BJ (cell line): ENCODE measurements around the gene FMO5. TPM values are rescaled to one million over a fixed set of nuclear protein-coding genes. Genes with fewer than 3 reads are reported as not detected.
"Not testable (repeated sequence)": the region's sequence is repeated elsewhere in the genome, so short reads cannot be mapped to it uniquely, and the experiment has no call there.

Experiments
- CTCF ChIA-PET: fragments of 350-600 bp; formaldehyde crosslinking; extraction: SDS; loops from one replicate; lab custom pipeline; 2021; ENCODE audit warnings: antibody characterized with exemption, inconsistent platforms; lab: Yijun Ruan, JAX
- POLR2A ChIA-PET: fragments of 300-600 bp; sonication (Branson Sonifier 250); formaldehyde crosslinking; extraction: SDS; loops from one replicate; lab custom pipeline; 2021; ENCODE audit warnings: antibody characterized with exemption; lab: Charles Lee
- DNase-seq: peaks from one replicate; pipeline ENCODE4 v3.0.0-alpha.2; 2011; ENCODE audit warnings: low read depth
- H3K27me3 ChIP-seq: 2 replicates; pipeline ENCODE4 v1.6.0; 2011; ENCODE audit warnings: low read length; ENCODE audit not compliant: control insufficient read depth, insufficient read depth
- H3K36me3 ChIP-seq: 2 replicates; pipeline ENCODE4 v1.5.1; 2011; ENCODE audit warnings: low read length; ENCODE audit not compliant: control insufficient read depth, insufficient read depth
- H3K4me3 ChIP-seq: 2 replicates; pipeline ENCODE4 v1.5.1; 2011; ENCODE audit warnings: low read depth, mild to moderate bottlenecking, control low read depth, low read length
- polyA plus RNA-seq: library from polyadenylated mRNA; depleted of rRNA; stranded (reverse); fragments of >200 nt; gene quantifications from 2 replicates; pipeline ENCODE4 v1.2.3, GENCODE V29; 2011
- TF ChIP-seq, protein P1 (sequence below): IDR thresholded peaks from 2 replicates; pipeline ENCODE4 v1.5.1; 2011; ENCODE audit warnings: low read depth, mild to moderate bottlenecking, control low read depth, inconsistent platforms, low read length, moderate library complexity; ENCODE audit not compliant: insufficient read depth

The FMO5 gene
- polyA plus RNA-seq, 1 experiment: 0.39 TPM

GRCh38 chr1:147243841-147244240 lies 18.7 kb upstream of the FMO5 start:
- no peaks in the 10 kb centered on the region for H3K27me3 ChIP-seq
- H3K36me3 ChIP-seq: no peaks in the 10 kb centered on the region
- peak overlapping the region; percentile 96 for H3K4me3 ChIP-seq
- no peak for DNase-seq
- TF ChIP-seq, protein P1, sequence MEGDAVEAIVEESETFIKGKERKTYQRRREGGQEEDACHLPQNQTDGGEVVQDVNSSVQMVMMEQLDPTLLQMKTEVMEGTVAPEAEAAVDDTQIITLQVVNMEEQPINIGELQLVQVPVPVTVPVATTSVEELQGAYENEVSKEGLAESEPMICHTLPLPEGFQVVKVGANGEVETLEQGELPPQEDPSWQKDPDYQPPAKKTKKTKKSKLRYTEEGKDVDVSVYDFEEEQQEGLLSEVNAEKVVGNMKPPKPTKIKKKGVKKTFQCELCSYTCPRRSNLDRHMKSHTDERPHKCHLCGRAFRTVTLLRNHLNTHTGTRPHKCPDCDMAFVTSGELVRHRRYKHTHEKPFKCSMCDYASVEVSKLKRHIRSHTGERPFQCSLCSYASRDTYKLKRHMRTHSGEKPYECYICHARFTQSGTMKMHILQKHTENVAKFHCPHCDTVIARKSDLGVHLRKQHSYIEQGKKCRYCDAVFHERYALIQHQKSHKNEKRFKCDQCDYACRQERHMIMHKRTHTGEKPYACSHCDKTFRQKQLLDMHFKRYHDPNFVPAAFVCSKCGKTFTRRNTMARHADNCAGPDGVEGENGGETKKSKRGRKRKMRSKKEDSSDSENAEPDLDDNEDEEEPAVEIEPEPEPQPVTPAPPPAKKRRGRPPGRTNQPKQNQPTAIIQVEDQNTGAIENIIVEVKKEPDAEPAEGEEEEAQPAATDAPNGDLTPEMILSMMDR: no peak
- ChIA-PET CTCF (interaction anchor here (0.9 to 3.2 kb wide), 15 partner anchors 9 to 254 kb away, joined by 3 to 28 read pairs (median 4); partner anchors contain the start of genes FMO5 and PRKAB2), POLR2A (no interaction called here)

GRCh38 chr1:147243228-147243685 lies 18.1 kb upstream of the FMO5 start:
- TF ChIP-seq, protein P1: no peak
- DNase-seq: no peak
- CTCF ChIA-PET: interaction anchor here (0.6 to 3.2 kb wide), 22 partner anchors 10 to 398 kb away, joined by 3 to 28 read pairs (median 4); partner anchors contain the start of genes FMO5 and PRKAB2
- POLR2A ChIA-PET: no interaction called here
- no peaks in the 10 kb centered on the region for H3K36me3 ChIP-seq
- H3K4me3 ChIP-seq: peak overlapping the region; percentile 96
- H3K27me3 ChIP-seq: no peaks in the 10 kb centered on the region

DNA sequence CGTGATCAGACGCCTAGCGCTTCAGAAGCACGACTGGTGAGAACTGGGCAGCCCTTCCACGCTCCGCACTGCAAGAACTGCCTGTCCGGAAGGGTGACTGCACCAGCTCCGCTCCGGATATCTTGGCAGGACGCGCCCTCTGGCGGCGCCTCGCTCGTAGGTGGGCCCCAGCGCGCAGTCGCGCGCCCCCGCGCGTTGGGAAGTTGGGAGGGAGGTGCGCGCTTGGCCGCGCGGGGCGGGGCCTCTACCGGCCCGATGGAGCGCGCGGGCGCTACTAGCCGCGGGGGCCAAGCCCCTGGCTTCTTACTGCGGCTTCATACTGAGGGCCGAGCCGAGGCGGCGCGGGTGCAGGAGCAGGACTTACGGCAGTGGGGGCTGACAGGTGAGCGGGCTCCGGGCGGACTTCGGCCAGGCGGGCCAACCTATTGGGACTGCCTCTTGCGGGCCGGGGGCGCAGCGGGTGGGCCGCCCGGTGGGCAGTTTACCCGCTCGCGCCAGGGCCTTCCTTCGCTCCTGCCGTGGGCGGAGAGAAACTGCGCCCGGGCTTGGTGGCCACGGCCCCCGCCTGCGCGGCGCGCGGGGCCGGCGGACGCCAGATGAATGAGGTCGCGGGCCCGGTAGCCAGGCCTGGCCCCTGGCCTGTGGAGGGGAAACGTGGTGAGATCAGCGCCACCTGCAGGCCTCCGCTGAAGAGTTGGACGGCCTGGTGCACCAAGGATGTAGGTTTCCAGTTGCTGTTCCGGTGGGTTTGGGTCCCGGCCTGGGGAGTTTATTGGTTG lies 17.5 kb upstream of the FMO5 start, which contains the start of gene CHD1L:
TSS of gene CHD1L (plus strand) at position 236 of the 779 bp plus-strand sequence. CDS start at position 256, 20 bp downstream.
- ChIA-PET CTCF (interaction anchor here (0.6 to 3.2 kb wide), 36 partner anchors 9 to 398 kb away, joined by 3 to 28 read pairs (median 4); partner anchors contain the start of genes FMO5 and PRKAB2), POLR2A (interaction anchor here (0.6 kb wide), 1 partner anchor 42 kb away, joined by 3 read pairs; no protein-coding TSS in a partner anchor)
- H3K4me3 ChIP-seq: peak within 1 kb of the TSS; percentile 96
- H3K36me3 ChIP-seq: no peaks in the 10 kb centered on the region
- TF ChIP-seq, protein P1: peak; percentile 87
- H3K27me3 ChIP-seq: no peaks in the 10 kb centered on the region
- peak; percentile 57 for DNase-seq

DNA sequence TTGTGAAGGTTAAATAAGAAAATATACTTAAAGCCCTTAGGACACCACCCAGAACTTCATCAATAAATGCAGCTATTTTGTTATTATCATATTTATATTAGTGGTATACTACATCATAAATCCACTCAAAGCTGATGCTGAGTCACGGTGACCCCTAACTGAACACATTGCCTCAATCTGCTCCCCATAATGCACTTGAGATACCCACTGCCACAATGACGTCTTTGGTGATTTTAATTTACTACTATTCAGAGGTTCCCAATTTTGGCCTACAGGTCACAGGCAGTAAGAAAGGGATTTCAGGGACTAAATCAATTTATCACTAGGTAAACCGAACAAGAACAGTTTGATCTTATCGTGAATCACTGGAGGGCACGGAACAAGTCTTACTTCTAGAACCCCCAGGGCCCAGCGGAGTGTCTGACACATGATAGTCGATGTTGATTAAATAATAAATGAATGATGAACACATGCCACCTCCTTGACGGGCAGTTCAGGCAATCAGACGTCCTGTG lies 16.9 kb upstream of the FMO5 start:
- POLR2A ChIA-PET: interaction anchor here (0.6 kb wide), 1 partner anchor 41 kb away, joined by 3 read pairs; no protein-coding TSS in a partner anchor
- DNase-seq: no peak
- TF ChIP-seq, protein P1: no peak
- Histone ChIP-seq H3K4me3 (no peak overlapping the region), H3K36me3 (no peaks in the 10 kb centered on the region), H3K27me3 (no peaks in the 10 kb centered on the region)
- CTCF ChIA-PET: interaction anchor here (0.6 to 3.2 kb wide), 20 partner anchors 9 to 158 kb away, joined by 3 to 28 read pairs (median 6); partner anchors contain the start of gene FMO5

DNA sequence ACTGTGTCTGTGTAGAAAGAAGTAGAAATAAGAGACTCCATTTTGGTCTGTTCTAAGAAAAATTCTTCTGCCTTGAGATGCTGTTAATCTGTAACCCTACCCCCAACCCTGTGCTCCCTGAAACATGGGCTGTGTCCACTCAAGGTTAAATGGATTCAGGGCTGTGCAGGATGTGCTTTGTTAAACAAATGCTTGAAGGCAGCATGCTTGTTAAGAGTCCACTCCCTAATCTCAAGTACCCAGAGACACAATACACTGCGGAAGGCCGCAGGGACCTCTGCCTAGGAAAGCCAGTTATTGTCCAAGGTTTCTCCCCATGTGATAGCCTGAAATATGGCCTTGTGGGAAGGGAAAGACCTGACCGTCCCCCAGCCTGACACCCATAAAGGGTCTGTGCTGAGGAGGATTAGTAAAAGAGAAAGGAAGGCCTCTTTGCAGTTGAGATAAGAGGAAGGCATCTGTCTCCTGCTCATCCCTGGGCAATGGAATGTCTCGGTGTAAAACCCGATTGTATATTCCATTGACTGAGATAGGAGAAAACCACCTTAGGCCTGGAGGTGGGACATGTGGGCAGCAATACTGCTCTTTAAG lies 15.1 kb upstream of the FMO5 start:
- POLR2A ChIA-PET, H3K4me3 ChIP-seq, H3K27me3 ChIP-seq, DNase-seq, CTCF ChIA-PET, H3K36me3 ChIP-seq: not testable (repeated sequence)
